Skin epidermis (tissue), 12 donors: Measurements from ENCODE around the gene CLDN25.
"Not testable (repeated sequence)": the region's sequence is repeated elsewhere in the genome, so short reads cannot be mapped to it uniquely, and the experiment has no call there.

ENCODE experiments used
- H3K27ac ChIP-seq, 21 experiments: fragments of 200-600 bp; sonication (generic) in 11 of 21; one replicate each; pipeline ENCODE4 v1.5.0; 2020; ENCODE audit warnings: mild to moderate bottlenecking in 3 of 21, inconsistent platforms in 2 of 21, moderate library complexity in 2 of 21
- H3K4me3 ChIP-seq, 7 experiments: fragments of 200-600 bp; sonication (generic) in 2 of 7; one replicate each; pipeline ENCODE4 v1.5.0; 2020; ENCODE audit warnings: inconsistent platforms in 2 of 7, mild to moderate bottlenecking in 2 of 7, moderate library complexity in 1 of 7

CLDN25 gene

GRCh38 chr11:113779496-113779895 lies at the start of gene CLDN25:
CLDN25 (plus strand) TSS chr11:113779796; CDS start chr11:113779796, 0 bp downstream.
- Histone ChIP-seq H3K27ac (peak within 1 kb of the TSS in 1 of 21 experiments; percentile 25), H3K4me3 (no peak within 1 kb of the TSS)

- no peak overlapping the region for H3K27ac ChIP-seq
These were observed 48.5 kb upstream of the CLDN25 start for GRCh38 chr11:113730887-113731726.

GRCh38 chr11:113732092-113732491 lies 47.5 kb upstream of the CLDN25 start:
- no peak overlapping the region for H3K4me3 ChIP-seq
- no peak overlapping the region for H3K27ac ChIP-seq

More at GRCh38 chr11:113730887-113731726, 48.5 kb upstream of the CLDN25 start:
- no peak overlapping the region for H3K4me3 ChIP-seq

- Histone ChIP-seq H3K27ac (no peak overlapping the region), H3K4me3 (no peak overlapping the region)
These were observed 43.3 kb upstream of the CLDN25 start for GRCh38 chr11:113736323-113736722.

GRCh38 chr11:113752932-113753331 lies 26.7 kb upstream of the CLDN25 start:
- Histone ChIP-seq H3K4me3 (no peak overlapping the region), H3K27ac (no peak overlapping the region)

- no peak overlapping the region for H3K27ac ChIP-seq
- no peak overlapping the region for H3K4me3 ChIP-seq
These were observed 19.4 kb upstream of the CLDN25 start for GRCh38 chr11:113760241-113760640.

- H3K27ac ChIP-seq, H3K4me3 ChIP-seq: not testable (repeated sequence)
These were observed 16.6 kb upstream of the CLDN25 start for GRCh38 chr11:113763040-113763439.

GRCh38 chr11:113764527-113765219 lies 14.9 kb upstream of the CLDN25 start:
- no peak overlapping the region for H3K27ac ChIP-seq
- no peak overlapping the region for H3K4me3 ChIP-seq

GRCh38 chr11:113771964-113772363 lies 7.6 kb upstream of the CLDN25 start:
- Histone ChIP-seq H3K4me3 (no peak overlapping the region), H3K27ac (no peak overlapping the region)

- H3K4me3 ChIP-seq: peak overlapping the region; percentile 61 to 80 (median 76)
- peak overlapping the region; percentile 34 to 97 (median 86) for H3K27ac ChIP-seq
These were observed 6.5 kb upstream of the CLDN25 start for GRCh38 chr11:113773092-113773415.

GRCh38 chr11:113773416-113774173 lies 6.0 kb upstream of the CLDN25 start, which contains the start of gene ZW10:
ZW10 (minus strand) TSS chr11:113773692; CDS start chr11:113773666, 26 bp downstream.
- H3K27ac ChIP-seq: peak within 1 kb of the TSS; percentile 34 to 97 (median 86)
- H3K4me3 ChIP-seq: peak within 1 kb of the TSS; percentile 61 to 80 (median 76)

GRCh38 chr11:113774174-113774503 lies 5.5 kb upstream of the CLDN25 start:
- Histone ChIP-seq H3K27ac (peak overlapping the region in 15 of 21 experiments; percentile 47 to 92 (median 85)), H3K4me3 (peak overlapping the region in 6 of 7 experiments; percentile 61 to 79 (median 73))

- Histone ChIP-seq H3K27ac (peak overlapping the region in 16 of 21 experiments; percentile 5 to 79 (median 57)), H3K4me3 (peak overlapping the region in 1 of 7 experiments; percentile 18)
These were observed 1.3 kb upstream of the CLDN25 start for GRCh38 chr11:113778111-113778910.

- Histone ChIP-seq H3K4me3 (no peak overlapping the region), H3K27ac (peak overlapping the region in 2 of 21 experiments; percentile 6 to 36)
These were observed 2.1 kb downstream of the CLDN25 start for GRCh38 chr11:113781682-113782081.

GRCh38 chr11:113782134-113782533 lies 2.5 kb downstream of the CLDN25 start:
- no peak overlapping the region for H3K4me3 ChIP-seq
- H3K27ac ChIP-seq: peak overlapping the region in 2 of 21 experiments; percentile 6 to 36

GRCh38 chr11:113789016-113789415 lies 9.4 kb downstream of the CLDN25 start:
- not testable (repeated sequence) for H3K4me3 ChIP-seq, H3K27ac ChIP-seq

GRCh38 chr11:113789675-113790320 lies 10.2 kb downstream of the CLDN25 start:
- Histone ChIP-seq H3K27ac (no peak overlapping the region), H3K4me3 (no peak overlapping the region)

- H3K27ac ChIP-seq: no peak overlapping the region
These were observed 17.2 kb downstream of the CLDN25 start for GRCh38 chr11:113796663-113797259.

More at GRCh38 chr11:113796663-113797259, 17.2 kb downstream of the CLDN25 start:
- no peak overlapping the region for H3K4me3 ChIP-seq
